OCI-LY1 (cell line): ENCODE data around the gene KRT35.

Source experiments
- EZH2 ChIP-seq: fragments of 200-600 bp; sonication (generic), shearing (Covaris generic); IDR thresholded peaks from 2 replicates; pipeline ENCODE4 v1.8.0; 2017; ENCODE audit warnings: borderline replicate concordance, mixed run types, mild to moderate bottlenecking, antibody characterized with exemption, low read length, moderate library complexity, mixed read lengths
- TF ChIP-seq, protein P1 (sequence below): fragments of 200-600 bp; sonication (generic), shearing (Covaris generic); IDR thresholded peaks from 2 replicates; pipeline ENCODE4 v1.5.1; 2017; ENCODE audit warnings: mild to moderate bottlenecking, antibody characterized with exemption, low read length, moderate library complexity, mixed read lengths

- TF ChIP-seq, protein P1, sequence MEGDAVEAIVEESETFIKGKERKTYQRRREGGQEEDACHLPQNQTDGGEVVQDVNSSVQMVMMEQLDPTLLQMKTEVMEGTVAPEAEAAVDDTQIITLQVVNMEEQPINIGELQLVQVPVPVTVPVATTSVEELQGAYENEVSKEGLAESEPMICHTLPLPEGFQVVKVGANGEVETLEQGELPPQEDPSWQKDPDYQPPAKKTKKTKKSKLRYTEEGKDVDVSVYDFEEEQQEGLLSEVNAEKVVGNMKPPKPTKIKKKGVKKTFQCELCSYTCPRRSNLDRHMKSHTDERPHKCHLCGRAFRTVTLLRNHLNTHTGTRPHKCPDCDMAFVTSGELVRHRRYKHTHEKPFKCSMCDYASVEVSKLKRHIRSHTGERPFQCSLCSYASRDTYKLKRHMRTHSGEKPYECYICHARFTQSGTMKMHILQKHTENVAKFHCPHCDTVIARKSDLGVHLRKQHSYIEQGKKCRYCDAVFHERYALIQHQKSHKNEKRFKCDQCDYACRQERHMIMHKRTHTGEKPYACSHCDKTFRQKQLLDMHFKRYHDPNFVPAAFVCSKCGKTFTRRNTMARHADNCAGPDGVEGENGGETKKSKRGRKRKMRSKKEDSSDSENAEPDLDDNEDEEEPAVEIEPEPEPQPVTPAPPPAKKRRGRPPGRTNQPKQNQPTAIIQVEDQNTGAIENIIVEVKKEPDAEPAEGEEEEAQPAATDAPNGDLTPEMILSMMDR, result no peak
- TF ChIP-seq EZH2, result no peak
Measured at GRCh38 chr17:41468346-41468745, 12.6 kb downstream of the KRT35 start.
